Upper lobe of left lung (tissue), 4 donors: ENCODE results near the gene HBD.

ENCODE experiments used
- CTCF ChIP-seq, 6 experiments: fragments of 450-650 bp in 4 of 6; fragments of 200-600 bp in 2 of 6; sonication (generic) in 2 of 6; IDR thresholded peaks; one replicate each; pipeline ENCODE4 v1.5.1; 2016 to 2019; ENCODE audit warnings: antibody characterized with exemption in 6 of 6
- POLR2A ChIP-seq, 4 donors: fragments of 450-650 bp; IDR thresholded peaks; one replicate each; pipeline ENCODE4 v1.5.1; 2016 to 2017; ENCODE audit warnings: antibody characterized with exemption in 4 of 4, mild to moderate bottlenecking in 2 of 4

- no peak for TF ChIP-seq CTCF (IDR thresholded peaks at IDR 0.05)
- no peak for TF ChIP-seq POLR2A (IDR thresholded peaks at IDR 0.05)
Measured at GRCh38 chr11:5239046-5239445, 4.8 kb upstream of the HBD start.
